H9 (cell line): ENCODE results near the gene TMEM192. TPM values are rescaled to one million over a fixed set of nuclear protein-coding genes. Genes with fewer than 3 reads are reported as not detected.

ENCODE experiments used
- DNase-seq: peaks from one replicate; pipeline ENCODE4 v3.0.0-alpha.2; 2017
- H2AFZ ChIP-seq: one replicate; pipeline ENCODE4 v1.6.1; 2013; ENCODE audit warnings: mild to moderate bottlenecking, low read length, control low read depth, moderate library complexity
- H2AK5ac ChIP-seq: 2 replicates; pipeline ENCODE4 v1.6.1; 2013; ENCODE audit warnings: low read length, control low read depth, mixed read lengths; ENCODE audit not compliant: insufficient read length
- H2BK120ac ChIP-seq: one replicate; pipeline ENCODE4 v1.6.1; 2013; ENCODE audit warnings: low read depth, mild to moderate bottlenecking, low read length, control low read depth, inconsistent platforms; ENCODE audit not compliant: poor library complexity, severe bottlenecking
- H2BK12ac ChIP-seq: 2 replicates; pipeline ENCODE4 v1.6.1; 2013; ENCODE audit warnings: low read length, control low read depth, mixed read lengths, low read depth; ENCODE audit not compliant: insufficient read length
- H2BK15ac ChIP-seq: 2 replicates; pipeline ENCODE4 v1.6.1; 2013; ENCODE audit warnings: low read depth, low read length, control low read depth
- H2BK20ac ChIP-seq: one replicate; pipeline ENCODE4 v1.6.1; 2013; ENCODE audit warnings: low read depth, mild to moderate bottlenecking, low read length, control low read depth, inconsistent platforms; ENCODE audit not compliant: poor library complexity, severe bottlenecking
- H2BK5ac ChIP-seq: 2 replicates; pipeline ENCODE4 v1.6.1; 2013; ENCODE audit warnings: low read length, control low read depth, mixed read lengths; ENCODE audit not compliant: insufficient read length
- H3K14ac ChIP-seq: 2 replicates; pipeline ENCODE4 v1.6.1; 2013; ENCODE audit warnings: low read length, control low read depth; ENCODE audit not compliant: insufficient read depth
- H3K18ac ChIP-seq: 2 replicates; pipeline ENCODE4 v1.6.1; 2013; ENCODE audit warnings: low read depth, mild to moderate bottlenecking, mixed read lengths, low read length, control low read depth; ENCODE audit not compliant: insufficient read length
- H3K23ac ChIP-seq: 2 replicates; pipeline ENCODE4 v1.6.1; 2013; ENCODE audit warnings: low read length, control low read depth, mixed read lengths, low read depth; ENCODE audit not compliant: insufficient read length
- H3K23me2 ChIP-seq: 2 replicates; pipeline ENCODE4 v1.6.1; 2013; ENCODE audit warnings: low read depth, mild to moderate bottlenecking, mixed read lengths, low read length, control low read depth; ENCODE audit not compliant: insufficient read length, poor library complexity, severe bottlenecking
- H3K27ac ChIP-seq: 2 replicates; pipeline ENCODE4 v1.5.1; 2013; ENCODE audit warnings: low read length, control low read depth, mixed read lengths, low read depth; ENCODE audit not compliant: insufficient read length
- H3K27me3 ChIP-seq: 2 replicates; pipeline ENCODE4 v1.6.1; 2013; ENCODE audit warnings: low read length, control low read depth, inconsistent platforms; ENCODE audit not compliant: insufficient read depth
- H3K4ac ChIP-seq: 2 replicates; pipeline ENCODE4 v1.6.1; 2013; ENCODE audit warnings: low read depth, mild to moderate bottlenecking, control low read depth, inconsistent platforms, low read length, moderate library complexity
- H3K4me1 ChIP-seq: 2 replicates; pipeline ENCODE4 v1.6.1; 2013; ENCODE audit warnings: low read length, control low read depth, inconsistent platforms; ENCODE audit not compliant: insufficient read depth
- H3K4me2 ChIP-seq: 2 replicates; pipeline ENCODE4 v1.6.1; 2013; ENCODE audit warnings: low read length, control low read depth, mixed read lengths; ENCODE audit not compliant: insufficient read length, insufficient read depth
- H3K56ac ChIP-seq: 2 replicates; pipeline ENCODE4 v1.6.1; 2013; ENCODE audit warnings: low read depth, mild to moderate bottlenecking, mixed read lengths, low read length, control low read depth; ENCODE audit not compliant: insufficient read length
- H3K79me1 ChIP-seq: 2 replicates; pipeline ENCODE4 v1.6.1; 2013; ENCODE audit warnings: low read depth, mild to moderate bottlenecking, moderate library complexity, low read length, control low read depth, inconsistent platforms; ENCODE audit not compliant: insufficient read depth, poor library complexity, severe bottlenecking
- H3K79me2 ChIP-seq: 2 replicates; pipeline ENCODE4 v1.6.1; 2013; ENCODE audit warnings: low read length, control low read depth, inconsistent platforms; ENCODE audit not compliant: insufficient read depth
- H3K9ac ChIP-seq: 2 replicates; pipeline ENCODE4 v1.6.1; 2013; ENCODE audit warnings: low read length, control low read depth, mixed read lengths; ENCODE audit not compliant: insufficient read length; ENCODE audit errors: extremely low read depth
- H3K9me3 ChIP-seq: one replicate; pipeline ENCODE4 v1.6.1; 2013; ENCODE audit warnings: low read depth, low read length, inconsistent platforms; ENCODE audit not compliant: control insufficient read depth
- H3T11ph ChIP-seq: one replicate; pipeline ENCODE4 v1.6.1; 2013; ENCODE audit warnings: mild to moderate bottlenecking, low read length, control low read depth, inconsistent platforms
- H4K20me1 ChIP-seq: one replicate; pipeline ENCODE4 v1.6.1; 2013; ENCODE audit not compliant: control insufficient read depth, insufficient read length, insufficient read depth
- H4K5ac ChIP-seq: 2 replicates; pipeline ENCODE4 v1.6.1; 2013; ENCODE audit warnings: low read depth, mild to moderate bottlenecking, mixed read lengths, low read length, control low read depth; ENCODE audit not compliant: insufficient read length
- H4K8ac ChIP-seq: replicated peaks from 2 replicates; pipeline ENCODE4 v1.6.1; 2013; ENCODE audit warnings: low read length, control low read depth, mixed read lengths, low read depth; ENCODE audit not compliant: insufficient read length
- H4K91ac ChIP-seq: 2 replicates; pipeline ENCODE4 v1.6.1; 2013; ENCODE audit warnings: low read depth, mild to moderate bottlenecking, moderate library complexity, mixed read lengths, low read length, control low read depth; ENCODE audit not compliant: insufficient read length
- H3K27ac Mint-ChIP-seq, 3 experiments: 2 replicates in 2 of 3; 3 replicates in 1 of 3; pipeline ENCODE4 v1.8.0; 2020 to 2021; ENCODE audit warnings: mixed read lengths in 3 of 3, mild to moderate bottlenecking in 1 of 3, moderate library complexity in 1 of 3
- H3K27me3 Mint-ChIP-seq: 2 replicates; pipeline ENCODE4 v1.8.0; 2021; ENCODE audit warnings: low read depth, mild to moderate bottlenecking, moderate library complexity, mixed read lengths
- H3K36me3 Mint-ChIP-seq, 3 experiments: 2 replicates in 2 of 3; 3 replicates in 1 of 3; pipeline ENCODE4 v1.8.0; 2020 to 2021; ENCODE audit warnings: low read depth in 3 of 3, mixed read lengths in 3 of 3; ENCODE audit not compliant: insufficient read depth in 1 of 3
- H3K4me1 Mint-ChIP-seq, 2 experiments: 2 replicates each; pipeline ENCODE4 v1.8.0; 2020; ENCODE audit warnings: mixed read lengths in 2 of 2
- H3K4me3 Mint-ChIP-seq, 2 experiments: 2 replicates in 1 of 2; 3 replicates in 1 of 2; pipeline ENCODE4 v1.8.0; 2020 to 2021; ENCODE audit warnings: mild to moderate bottlenecking in 2 of 2, mixed read lengths in 2 of 2, moderate library complexity in 1 of 2
- H3K9me3 Mint-ChIP-seq, 2 experiments: 2 replicates in 1 of 2; 3 replicates in 1 of 2; pipeline ENCODE4 v1.8.0; 2020; ENCODE audit warnings: mild to moderate bottlenecking in 2 of 2, mixed read lengths in 2 of 2, moderate library complexity in 1 of 2
- WGBS: extraction: QIAGEN DNeasy Blood & Tissue Kit; methylation state at CpG from one replicate; pipeline ENCODE4 v1.1.7; 2013; ENCODE audit warnings: missing lambda C conversion rate, low lambda C conversion rate, mixed read lengths; ENCODE audit not compliant: insufficient read length; ENCODE audit errors: extremely low coverage; 5-methylcytosine and 5-hydroxymethylcytosine counted together
- total RNA-seq: library from RNA; stranded (reverse); gene quantifications from 2 replicates; pipeline ENCODE4 v1.2.1, GENCODE V29; 2021
- TF ChIP-seq, protein P1 (sequence below): fragments of 200-600 bp; sonication (generic); conservative IDR thresholded peaks from 3 replicates; pipeline ENCODE4 v1.8.0; 2021; ENCODE audit warnings: antibody characterized with exemption, mild to moderate bottlenecking

The TMEM192 gene
- total RNA-seq, 1 experiment from 2014 or later, result 8.3 TPM

DNA sequence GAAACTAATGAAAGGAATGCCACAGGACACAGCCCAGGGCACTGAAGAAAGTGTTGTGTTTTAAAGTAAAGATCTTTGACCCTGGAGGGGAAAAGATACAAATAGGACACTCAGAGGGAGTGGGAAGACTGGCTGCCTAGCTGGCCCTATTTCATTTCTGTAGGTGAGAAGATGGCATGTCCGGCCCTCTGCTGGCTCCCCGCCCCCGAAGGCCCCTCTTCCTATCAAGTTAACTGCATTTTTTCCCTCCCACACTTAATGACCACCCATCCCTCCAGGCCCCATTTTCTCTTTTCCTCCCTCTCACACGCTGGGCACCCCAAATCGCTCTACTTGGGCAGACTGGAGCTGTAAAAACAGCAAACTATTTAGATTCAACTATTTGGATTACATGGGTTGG, 64.5 kb downstream of the TMEM192 start:
- H3K4me1 ChIP-seq, result no peaks in the 10 kb centered on the region
- H4K8ac ChIP-seq, result no peak overlapping the region

More for the DNA sequence above, 64.5 kb downstream of the TMEM192 start:
- H3K9ac ChIP-seq, result no peak overlapping the region
- no peaks in the 10 kb centered on the region for H3K9me3 ChIP-seq
- no peak overlapping the region for H2BK20ac ChIP-seq
- no peak overlapping the region for H2BK15ac ChIP-seq
- Mint-ChIP-seq H3K4me3 (no peak overlapping the region), H3K27ac (peak overlapping the region in 1 of 3 experiments; percentile 57; a peak in 2 of 7 replicates), H3K9me3 (no peaks in the 10 kb centered on the region), H3K36me3 (no peaks in the 10 kb centered on the region), H3K27me3 (no peaks in the 10 kb centered on the region), H3K4me1 (peaks cover 10 to 12% of the 10 kb centered on the region in 2 experiments)
- H2AFZ ChIP-seq, result no peak overlapping the region
- no peak overlapping the region for H2BK12ac ChIP-seq
- WGBS, result no CpG with 5 or more reads among the region's 5 CpGs
- TF ChIP-seq, protein P1, sequence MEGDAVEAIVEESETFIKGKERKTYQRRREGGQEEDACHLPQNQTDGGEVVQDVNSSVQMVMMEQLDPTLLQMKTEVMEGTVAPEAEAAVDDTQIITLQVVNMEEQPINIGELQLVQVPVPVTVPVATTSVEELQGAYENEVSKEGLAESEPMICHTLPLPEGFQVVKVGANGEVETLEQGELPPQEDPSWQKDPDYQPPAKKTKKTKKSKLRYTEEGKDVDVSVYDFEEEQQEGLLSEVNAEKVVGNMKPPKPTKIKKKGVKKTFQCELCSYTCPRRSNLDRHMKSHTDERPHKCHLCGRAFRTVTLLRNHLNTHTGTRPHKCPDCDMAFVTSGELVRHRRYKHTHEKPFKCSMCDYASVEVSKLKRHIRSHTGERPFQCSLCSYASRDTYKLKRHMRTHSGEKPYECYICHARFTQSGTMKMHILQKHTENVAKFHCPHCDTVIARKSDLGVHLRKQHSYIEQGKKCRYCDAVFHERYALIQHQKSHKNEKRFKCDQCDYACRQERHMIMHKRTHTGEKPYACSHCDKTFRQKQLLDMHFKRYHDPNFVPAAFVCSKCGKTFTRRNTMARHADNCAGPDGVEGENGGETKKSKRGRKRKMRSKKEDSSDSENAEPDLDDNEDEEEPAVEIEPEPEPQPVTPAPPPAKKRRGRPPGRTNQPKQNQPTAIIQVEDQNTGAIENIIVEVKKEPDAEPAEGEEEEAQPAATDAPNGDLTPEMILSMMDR, result no peak
- DNase-seq, result no peak
- no peak overlapping the region for H3K4ac ChIP-seq
- H3T11ph ChIP-seq, result no peak overlapping the region
- no peaks in the 10 kb centered on the region for H3K23me2 ChIP-seq
- H3K27ac ChIP-seq, result no peak overlapping the region
- no peaks in the 10 kb centered on the region for H3K27me3 ChIP-seq
- H2BK5ac ChIP-seq, result no peak overlapping the region
- H3K4me2 ChIP-seq, result no peak overlapping the region
- no peak overlapping the region for H3K18ac ChIP-seq
- no peak overlapping the region for H3K56ac ChIP-seq
- no peaks in the 10 kb centered on the region for H3K79me1 ChIP-seq
- H2AK5ac ChIP-seq, result no peak overlapping the region
- no peaks in the 10 kb centered on the region for H3K79me2 ChIP-seq
- no peak overlapping the region for H4K5ac ChIP-seq
- no peak overlapping the region for H3K14ac ChIP-seq
- no peaks in the 10 kb centered on the region for H4K20me1 ChIP-seq
- no peak overlapping the region for H2BK120ac ChIP-seq
- H3K23ac ChIP-seq, result no peak overlapping the region
- no peak overlapping the region for H4K91ac ChIP-seq
